GM12865 (cell line): ENCODE data around the gene SYNPR.

ENCODE experiments used
- DNase-seq: peaks from one replicate; pipeline ENCODE4 v3.0.0; 2010; ENCODE audit warnings: low read depth
- H3K4me3 ChIP-seq: 2 replicates; pipeline ENCODE4 v1.5.1; 2011; ENCODE audit warnings: mild to moderate bottlenecking, low read depth, low read length, control low read depth
- CTCF ChIP-seq: IDR thresholded peaks from 2 replicates; pipeline ENCODE4 v1.5.1; 2011; ENCODE audit warnings: low read length, control low read depth, low read depth, inconsistent platforms; ENCODE audit not compliant: insufficient read depth; ENCODE audit errors: missing control alignments

The SYNPR gene

DNA sequence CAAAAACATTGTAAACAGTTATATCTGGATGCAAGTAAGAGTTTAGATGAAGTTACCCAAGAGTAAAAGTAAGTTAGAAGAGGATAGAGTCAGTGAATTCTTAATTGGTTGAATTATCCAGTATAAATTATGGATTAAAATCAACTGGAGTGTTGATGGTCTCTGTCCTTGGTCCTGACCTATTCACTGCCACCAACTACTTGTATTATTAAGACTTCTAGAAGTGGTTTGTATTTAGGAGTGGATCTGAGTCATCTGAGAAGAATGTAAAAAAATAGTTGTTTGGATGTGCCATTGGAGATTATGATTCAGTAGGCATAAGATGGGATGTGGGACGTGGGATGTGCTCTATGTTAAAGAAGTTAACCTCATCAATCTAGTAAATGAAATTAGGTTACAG lies 86.4 kb downstream of the SYNPR start:
- H3K4me3 ChIP-seq = no peak overlapping the region
- no peak for DNase-seq
- TF ChIP-seq CTCF = no peak

- H3K4me3 ChIP-seq = no peak overlapping the region
- no peak for TF ChIP-seq CTCF
- DNase-seq = no peak
Measured at GRCh38 chr3:63364910-63365309, 86.8 kb downstream of the SYNPR start.

- no peak for TF ChIP-seq CTCF
- DNase-seq = no peak
- H3K4me3 ChIP-seq = no peak overlapping the region
Measured at GRCh38 chr3:63365671-63366070, 87.6 kb downstream of the SYNPR start.

GRCh38 chr3:63370094-63370493 lies 92.0 kb downstream of the SYNPR start:
- DNase-seq = no peak
- H3K4me3 ChIP-seq = no peak overlapping the region
- no peak for TF ChIP-seq CTCF

GRCh38 chr3:63383040-63383439 lies 104.9 kb downstream of the SYNPR start:
- H3K4me3 ChIP-seq = no peak overlapping the region
- no peak for DNase-seq
- no peak for TF ChIP-seq CTCF

- H3K4me3 ChIP-seq = no peak overlapping the region
- TF ChIP-seq CTCF = no peak
- no peak for DNase-seq
Measured at GRCh38 chr3:63384382-63384781, 106.3 kb downstream of the SYNPR start.

DNA sequence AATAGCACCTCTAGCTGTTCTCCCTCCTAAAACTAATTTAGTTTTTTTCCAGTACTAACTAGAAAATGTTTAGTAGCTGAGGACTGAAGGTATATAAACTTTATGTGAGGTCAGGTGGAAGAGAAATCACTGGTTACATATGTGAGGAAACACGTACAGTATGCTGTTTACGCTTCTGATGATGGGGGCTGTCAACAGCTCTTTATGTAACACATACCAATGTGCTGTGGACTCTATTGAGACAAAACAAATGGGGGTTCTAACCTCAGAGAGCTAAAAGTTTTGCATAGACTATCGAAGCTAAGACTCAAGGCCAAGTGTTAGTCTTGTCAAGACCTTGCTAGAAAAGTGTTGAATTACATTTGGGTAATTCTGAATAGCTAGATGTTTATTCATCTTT lies 107.5 kb downstream of the SYNPR start:
- H3K4me3 ChIP-seq = no peak overlapping the region
- DNase-seq = no peak
- no peak for TF ChIP-seq CTCF
